Activated CD8-positive, alpha-beta memory T cell treated with anti-CD3 and anti-CD28 coated beads, Interleukin-2, amount 50 U/mL, for 24 hours (primary cell): Measurements from ENCODE around the gene SPCS1.
A peak's percentile ranks its signal among the peaks of the same experiment; 100 is the strongest.
"Not testable (repeated sequence)": the region's sequence is repeated elsewhere in the genome, so short reads cannot be mapped to it uniquely, and the experiment has no call there.

Experiments used
- DNase-seq: peaks from one replicate; pipeline ENCODE4 v3.0.0-alpha.2; 2020; ENCODE audit errors: extremely low read depth

The SPCS1 gene

GRCh38 chr3:52705688-52706686, at the start of gene SPCS1, which contains the start of gene GLT8D1:
Gene SPCS1, plus strand, starts transcription at chr3:52706106. Its CDS starts 141 bp downstream, at chr3:52706247.
Gene GLT8D1, minus strand, starts transcription at chr3:52705791. Its CDS starts 5,331 bp downstream, at chr3:52700460.
- peak; percentile 39 for DNase-seq

- DNase-seq: no peak
Observed at GRCh38 chr3:52660046-52660445, 45.9 kb upstream of the SPCS1 start.

- DNase-seq: no peak
Observed at GRCh38 chr3:52663098-52663497, 42.8 kb upstream of the SPCS1 start.

GRCh38 chr3:52670621-52671521, 35.0 kb upstream of the SPCS1 start:
- DNase-seq: peak; percentile 21

DNA sequence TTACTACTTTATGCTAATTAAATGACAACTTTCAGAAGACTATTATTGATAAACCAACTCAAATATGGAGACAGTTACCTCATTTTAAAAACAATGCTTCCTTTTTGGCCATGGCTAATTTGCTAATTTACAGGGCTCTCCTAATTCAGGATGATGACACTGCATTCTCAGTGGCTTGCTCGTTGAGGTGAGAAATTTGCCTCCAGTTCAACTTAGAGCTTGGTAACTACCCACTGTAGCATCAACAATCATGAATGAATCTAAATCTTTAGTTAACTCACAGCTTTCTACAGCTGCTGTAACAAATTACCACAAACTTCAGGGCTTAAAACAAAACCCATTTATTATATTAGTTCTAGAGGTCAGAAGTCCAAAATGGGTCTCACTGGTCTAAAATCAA, 34.2 kb upstream of the SPCS1 start:
- no peak for DNase-seq

- DNase-seq: not testable (repeated sequence)
Observed at GRCh38 chr3:52676201-52676600, 29.7 kb upstream of the SPCS1 start.

GRCh38 chr3:52678265-52679198, 27.4 kb upstream of the SPCS1 start:
- no peak for DNase-seq

- no peak for DNase-seq
Observed at GRCh38 chr3:52679199-52679538, 26.7 kb upstream of the SPCS1 start.

DNA sequence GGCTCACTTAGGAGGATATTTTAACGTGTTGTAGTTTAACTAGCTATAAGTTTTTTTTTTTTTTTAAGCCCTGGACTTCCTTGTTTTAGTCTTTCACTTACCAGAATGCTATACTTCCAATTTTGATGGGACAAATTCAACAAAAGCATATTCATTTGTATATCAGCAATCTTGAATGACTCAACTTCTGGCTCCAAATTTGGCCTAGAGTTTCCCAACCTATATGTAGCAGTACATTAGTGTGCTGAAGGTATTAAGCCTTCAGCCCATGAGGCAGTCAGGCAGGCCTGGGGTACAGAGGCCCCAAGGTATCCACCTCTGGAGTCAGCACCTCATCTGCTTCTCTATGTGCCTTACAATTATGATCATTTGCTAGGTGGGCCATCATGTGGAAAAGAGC, 26.1 kb upstream of the SPCS1 start:
- DNase-seq: no peak

DNA sequence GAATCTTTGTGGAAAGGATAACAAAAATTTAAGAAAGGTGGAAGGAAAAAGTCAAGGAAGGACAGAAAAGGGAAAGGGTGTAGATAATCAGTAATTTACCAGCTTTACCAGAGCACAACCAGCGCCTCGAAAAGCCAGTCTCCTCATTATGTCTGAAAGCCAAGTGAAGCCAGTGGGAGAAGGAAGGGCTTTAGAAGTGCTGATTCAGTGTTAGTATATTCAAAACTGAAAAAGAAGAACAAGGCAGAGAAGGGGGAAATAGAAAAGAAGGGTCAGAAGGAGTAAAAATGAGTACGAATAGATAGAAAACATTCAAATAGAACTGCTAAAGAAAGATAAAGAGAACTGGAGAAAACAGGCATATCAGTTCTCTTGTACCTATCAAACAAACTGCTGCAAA, 24.3 kb upstream of the SPCS1 start:
- DNase-seq: no peak

DNA sequence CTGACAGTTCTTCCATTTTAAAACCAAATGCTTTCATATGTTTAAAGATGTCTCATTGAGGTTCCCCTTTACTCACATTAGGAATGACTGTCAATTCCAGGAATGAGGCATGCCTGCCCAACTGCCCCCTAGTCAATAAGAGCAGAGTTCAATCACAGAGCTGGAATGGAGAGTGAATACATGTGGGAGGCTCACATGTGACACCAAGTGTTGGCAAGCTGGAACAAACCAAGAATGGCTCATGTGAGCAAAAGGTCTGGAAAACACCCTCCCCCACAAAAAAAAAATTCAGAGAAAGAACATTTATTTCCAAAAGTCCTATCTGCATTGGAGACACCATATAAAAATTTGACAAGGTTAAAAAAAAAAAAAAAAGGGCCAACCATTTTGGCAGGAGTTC, 23.9 kb upstream of the SPCS1 start:
- DNase-seq: no peak

- no peak for DNase-seq
Observed at GRCh38 chr3:52683611-52684010, 22.3 kb upstream of the SPCS1 start.

GRCh38 chr3:52684184-52684583, 21.7 kb upstream of the SPCS1 start:
- no peak for DNase-seq

DNA sequence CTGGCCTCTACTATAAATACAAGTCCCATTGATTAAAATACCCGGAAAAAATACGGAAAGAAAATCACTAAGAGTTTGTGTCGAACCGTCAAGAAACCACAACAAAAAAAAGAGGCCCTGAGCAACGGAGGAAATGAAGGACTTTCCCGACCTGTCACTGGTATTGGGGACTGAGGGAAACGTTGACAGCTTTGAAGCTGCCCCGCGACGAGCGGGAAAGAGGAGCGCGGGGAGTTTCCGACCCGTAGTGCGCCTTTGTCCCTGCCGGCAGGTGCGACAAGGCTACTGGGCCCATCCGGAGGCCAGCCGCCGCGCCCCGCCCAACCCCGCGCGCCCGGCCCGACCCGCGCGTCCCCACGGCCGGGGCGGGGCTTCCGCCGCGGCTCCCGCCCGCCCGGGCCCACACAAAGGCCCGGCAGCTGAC, 20.6 kb upstream of the SPCS1 start:
- peak; percentile 45 for DNase-seq

- peak; percentile 74 for DNase-seq
Observed at GRCh38 chr3:52685709-52686691, 19.9 kb upstream of the SPCS1 start, which contains the start of the genes GNL3 and PBRM1. Gene GNL3, plus strand, starts transcription at chr3:52686032. Its CDS starts 61 bp downstream, at chr3:52686093. Gene PBRM1, minus strand, starts transcription at chr3:52685913.

GRCh38 chr3:52688266-52688665, 17.6 kb upstream of the SPCS1 start:
- DNase-seq: no peak

DNA sequence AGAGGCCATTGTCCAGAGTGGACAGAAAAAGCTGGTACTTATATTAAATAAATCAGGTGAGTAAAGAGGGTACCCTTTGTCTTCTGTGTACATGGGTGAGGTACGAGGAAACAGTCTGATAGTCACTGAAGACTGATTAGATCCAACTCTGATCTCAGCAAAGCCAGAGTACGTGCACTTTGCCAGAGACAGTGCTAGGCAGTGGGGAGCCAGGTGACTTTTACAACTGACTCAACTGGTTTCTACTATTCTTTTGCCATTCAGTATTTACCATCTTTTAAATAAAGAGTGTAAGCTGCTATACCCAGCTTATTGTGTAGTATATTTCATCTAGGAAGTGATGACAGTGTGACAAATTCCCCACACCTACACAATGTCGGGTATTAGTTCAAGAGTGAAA, 16.8 kb upstream of the SPCS1 start:
- DNase-seq: no peak

DNA sequence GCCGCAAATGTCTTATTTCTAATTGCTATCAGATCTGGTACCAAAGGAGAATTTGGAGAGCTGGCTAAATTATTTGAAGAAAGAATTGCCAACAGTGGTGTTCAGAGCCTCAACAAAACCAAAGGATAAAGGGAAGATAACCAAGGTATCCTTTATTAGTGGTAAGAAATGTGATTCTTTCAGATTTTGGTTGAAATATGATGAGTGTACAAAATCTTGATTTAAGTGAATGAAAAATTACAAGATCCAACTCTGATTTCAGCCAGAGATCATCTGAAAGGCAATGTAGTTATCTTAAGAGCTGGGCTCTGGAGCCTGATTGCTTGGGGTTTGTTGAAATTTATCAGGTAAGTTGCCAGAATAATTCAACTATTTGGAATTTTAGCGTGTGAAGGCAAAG, 15.3 kb upstream of the SPCS1 start:
- no peak for DNase-seq

DNA sequence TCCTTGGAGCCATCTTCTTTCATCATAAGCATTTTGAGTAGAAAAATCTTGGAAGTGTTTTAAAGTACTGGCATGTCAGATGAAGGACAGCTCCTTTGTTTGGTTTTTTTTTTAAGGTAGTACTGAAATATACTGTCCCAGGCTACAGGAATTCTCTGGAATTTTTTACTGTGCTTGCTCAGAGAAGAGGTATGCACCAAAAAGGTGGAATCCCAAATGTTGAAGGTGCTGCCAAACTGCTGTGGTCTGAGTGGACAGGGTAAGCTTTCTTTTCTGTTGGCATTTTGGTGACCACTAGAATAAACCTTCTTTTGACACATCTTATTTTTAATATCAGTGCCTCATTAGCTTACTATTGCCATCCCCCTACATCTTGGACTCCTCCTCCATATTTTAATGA, 12.8 kb upstream of the SPCS1 start:
- no peak for DNase-seq
